Measurements from ENCODE around the gene ZNF823. TPM values are rescaled to one million over a fixed set of nuclear protein-coding genes. Genes with fewer than 3 reads are reported as not detected.

ZNF823 gene
- total RNA-seq, 1 donor, result 5.6 TPM

- no peak for DNase-seq (ENCODE audit: low read depth)
- TF ChIP-seq, protein P1, sequence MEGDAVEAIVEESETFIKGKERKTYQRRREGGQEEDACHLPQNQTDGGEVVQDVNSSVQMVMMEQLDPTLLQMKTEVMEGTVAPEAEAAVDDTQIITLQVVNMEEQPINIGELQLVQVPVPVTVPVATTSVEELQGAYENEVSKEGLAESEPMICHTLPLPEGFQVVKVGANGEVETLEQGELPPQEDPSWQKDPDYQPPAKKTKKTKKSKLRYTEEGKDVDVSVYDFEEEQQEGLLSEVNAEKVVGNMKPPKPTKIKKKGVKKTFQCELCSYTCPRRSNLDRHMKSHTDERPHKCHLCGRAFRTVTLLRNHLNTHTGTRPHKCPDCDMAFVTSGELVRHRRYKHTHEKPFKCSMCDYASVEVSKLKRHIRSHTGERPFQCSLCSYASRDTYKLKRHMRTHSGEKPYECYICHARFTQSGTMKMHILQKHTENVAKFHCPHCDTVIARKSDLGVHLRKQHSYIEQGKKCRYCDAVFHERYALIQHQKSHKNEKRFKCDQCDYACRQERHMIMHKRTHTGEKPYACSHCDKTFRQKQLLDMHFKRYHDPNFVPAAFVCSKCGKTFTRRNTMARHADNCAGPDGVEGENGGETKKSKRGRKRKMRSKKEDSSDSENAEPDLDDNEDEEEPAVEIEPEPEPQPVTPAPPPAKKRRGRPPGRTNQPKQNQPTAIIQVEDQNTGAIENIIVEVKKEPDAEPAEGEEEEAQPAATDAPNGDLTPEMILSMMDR (IDR thresholded peaks at IDR 0.05; ENCODE audit: insufficient read depth, low read depth, low read length), result no peak
- H3K4me3 ChIP-seq (ENCODE audit: low read depth, low read length), result no peak overlapping the region
Observed at GRCh38 chr19:11769995-11770394, 31.2 kb upstream of the ZNF823 start.

- TF ChIP-seq, protein P1 (IDR thresholded peaks at IDR 0.05; ENCODE audit: insufficient read depth, low read depth, low read length), result no peak
- peak; percentile 45 for DNase-seq (ENCODE audit: low read depth)
- peak overlapping the region; percentile 86 for H3K4me3 ChIP-seq (ENCODE audit: low read depth, low read length)
Observed at GRCh38 chr19:11767633-11768133, 28.9 kb upstream of the ZNF823 start.

- H3K4me3 ChIP-seq (ENCODE audit: low read depth, low read length), result peak within 1 kb of the TSS; percentile 86
- TF ChIP-seq, protein P1 (IDR thresholded peaks at IDR 0.05; ENCODE audit: insufficient read depth, low read depth, low read length), result no peak
- peak; percentile 93 for DNase-seq (ENCODE audit: low read depth)
Observed at GRCh38 chr19:11766597-11767591, 28.1 kb upstream of the ZNF823 start, which contains the start of gene ZNF441. Gene ZNF441 (plus strand): TSS chr19:11767000. CDS start chr19:11767194, 194 bp downstream.

- TF ChIP-seq, protein P1 (IDR thresholded peaks at IDR 0.05; ENCODE audit: insufficient read depth, low read depth, low read length), result no peak
- no peak for DNase-seq (ENCODE audit: low read depth)
- no peak overlapping the region for H3K4me3 ChIP-seq (ENCODE audit: low read depth, low read length)
Observed at GRCh38 chr19:11763611-11764010, 24.9 kb upstream of the ZNF823 start.

- no peak overlapping the region for H3K4me3 ChIP-seq (ENCODE audit: low read depth, low read length)
- no peak for DNase-seq (ENCODE audit: low read depth)
- TF ChIP-seq, protein P1 (IDR thresholded peaks at IDR 0.05; ENCODE audit: insufficient read depth, low read depth, low read length), result no peak
Observed at GRCh38 chr19:11763117-11763516, 24.4 kb upstream of the ZNF823 start.

- DNase-seq (ENCODE audit: low read depth), result no peak
- H3K4me3 ChIP-seq (ENCODE audit: low read depth, low read length), result no peak overlapping the region
- TF ChIP-seq, protein P1 (IDR thresholded peaks at IDR 0.05; ENCODE audit: insufficient read depth, low read depth, low read length), result no peak
Observed at GRCh38 chr19:11759805-11760204, 21.1 kb upstream of the ZNF823 start.
